Mammary epithelial cell (primary cell): ENCODE data around the gene RHBDL1.

Experiments used
- CTCF ChIP-seq, 2 donors: IDR thresholded peaks in 1 of 2; conservative IDR thresholded peaks in 1 of 2; 2 replicates each; pipeline ENCODE4 v1.5.1; 2011 to 2012; ENCODE audit warnings: inconsistent platforms in 2 of 2, low read length in 2 of 2, mild to moderate bottlenecking in 2 of 2, control low read depth in 1 of 2, low read depth in 1 of 2; ENCODE audit not compliant: insufficient read depth in 1 of 2; ENCODE audit errors: extremely low read depth in 1 of 2
- EZH2 ChIP-seq: IDR thresholded peaks from 2 replicates; pipeline ENCODE4 v1.6.1; 2012; ENCODE audit warnings: low read length, inconsistent platforms, borderline replicate concordance

GRCh38 chr16:637081-638018, 38.1 kb upstream of the RHBDL1 start:
- TF ChIP-seq CTCF (conservative IDR thresholded peaks at IDR 0.05 in 1 of 2, IDR thresholded peaks at IDR 0.05 in 1 of 2; ENCODE audit: extremely low read depth in 1 of 2, insufficient read depth in 1 of 2, low read depth in 1 of 2, low read length in 2 of 2) (no peak), EZH2 (no peak)
